DMS53 (cell line): ENCODE measurements around the gene VAV1.
"Not testable (repeated sequence)": the region's sequence is repeated elsewhere in the genome, so short reads cannot be mapped to it uniquely, and the experiment has no call there.

ENCODE experiments used
- DNase-seq: peaks from one replicate; lab custom pipeline; 2025; lab: John Stamatoyannopoulos, UW

VAV1 gene

GRCh38 chr19:6760606-6761005 is 11.9 kb upstream of the VAV1 start:
- no peak for DNase-seq

GRCh38 chr19:6761053-6761676 is 11.3 kb upstream of the VAV1 start:
- peak; percentile 11 for DNase-seq

- not testable (repeated sequence) for DNase-seq
Observed at GRCh38 chr19:6762253-6762797, 10.2 kb upstream of the VAV1 start.

- peak; percentile 77 for DNase-seq
Observed at GRCh38 chr19:6765738-6766356, 6.7 kb upstream of the VAV1 start.

- peak; percentile 37 for DNase-seq
Observed at GRCh38 chr19:6766357-6767080, 6.0 kb upstream of the VAV1 start.

GRCh38 chr19:6767081-6767356 is 5.5 kb upstream of the VAV1 start:
- peak; percentile 47 for DNase-seq

GRCh38 chr19:6767357-6768235 is 4.9 kb upstream of the VAV1 start, which contains the start of gene SH2D3A:
Gene SH2D3A, minus strand, starts transcription at chr19:6767435. Its CDS starts 3,687 bp downstream, at chr19:6763748.
- DNase-seq, result peak; percentile 73

- DNase-seq, result no peak
Observed at GRCh38 chr19:6768236-6768785, 4.2 kb upstream of the VAV1 start.

- no peak for DNase-seq
Observed at GRCh38 chr19:6769006-6769619, 3.4 kb upstream of the VAV1 start.

GRCh38 chr19:6771648-6772027 is 870 bp upstream of the VAV1 start:
- DNase-seq, result not testable (repeated sequence)

- DNase-seq, result no peak
Observed at GRCh38 chr19:6772866-6773322, 386 bp downstream of the VAV1 start.

GRCh38 chr19:6773323-6773931 is 919 bp downstream of the VAV1 start:
- no peak for DNase-seq

- no peak for DNase-seq
Observed at GRCh38 chr19:6774821-6775707, 2.6 kb downstream of the VAV1 start.

GRCh38 chr19:6776045-6776444 is 3.5 kb downstream of the VAV1 start:
- not testable (repeated sequence) for DNase-seq

- DNase-seq, result no peak
Observed at GRCh38 chr19:6776999-6777398, 4.5 kb downstream of the VAV1 start.

GRCh38 chr19:6777434-6777833 is 4.9 kb downstream of the VAV1 start:
- DNase-seq, result no peak

- no peak for DNase-seq
Observed at GRCh38 chr19:6778386-6778785, 5.9 kb downstream of the VAV1 start.

GRCh38 chr19:6779206-6779605 is 6.7 kb downstream of the VAV1 start:
- no peak for DNase-seq

- DNase-seq, result no peak
Observed at GRCh38 chr19:6787393-6787792, 14.9 kb downstream of the VAV1 start.

- no peak for DNase-seq
Observed at GRCh38 chr19:6788896-6789295, 16.4 kb downstream of the VAV1 start.
